ENCODE results near the gene SDHD. TPM values are rescaled to one million over a fixed set of nuclear protein-coding genes. Genes with fewer than 3 reads are reported as not detected.

SDHD gene
- total and polyA plus RNA-seq, 4 donors: 85.5 to 164 (median 104) TPM

GRCh38 chr11:112127056-112127455 lies 40.4 kb downstream of the SDHD start:
- H3K4me1 ChIP-seq (ENCODE audit: control insufficient read depth in 5 of 5, insufficient read depth in 5 of 5, low read length in 5 of 5): no peaks in the 10 kb centered on the region
- no peak overlapping the region for H3K27ac ChIP-seq (ENCODE audit: low read depth in 1 of 2, low read length in 1 of 2)
- no peak overlapping the region for H3K9ac ChIP-seq (ENCODE audit: insufficient read depth in 1 of 2, low read length in 2 of 2)
- no peaks in the 10 kb centered on the region for H3K9me3 ChIP-seq (ENCODE audit: control insufficient read depth in 4 of 4, insufficient read depth in 3 of 4, low read length in 3 of 4)
- no peak overlapping the region for H3K4me3 ChIP-seq
- H3K36me3 ChIP-seq (ENCODE audit: control insufficient read depth in 4 of 4, insufficient read depth in 4 of 4, low read length in 4 of 4): peaks cover 0 to 2% (median 0%) of the 10 kb centered on the region in 4 donors
- no peak for ATAC-seq (ENCODE audit: insufficient read depth, low FRiP score)
- 98 to 99% methylated on average over 2 of the region's 2 CpGs for WGBS, 2 donors
- no peak for DNase-seq
- no peaks in the 10 kb centered on the region for H3K27me3 ChIP-seq (ENCODE audit: control insufficient read depth in 3 of 3, insufficient read depth in 3 of 3, low read length in 2 of 3)
- TF ChIP-seq CTCF (IDR thresholded peaks at IDR 0.05; ENCODE audit: control extremely low read depth, extremely low read depth): no peak

GRCh38 chr11:112128483-112129121 lies 41.9 kb downstream of the SDHD start:
- TF ChIP-seq CTCF (IDR thresholded peaks at IDR 0.05; ENCODE audit: control extremely low read depth, extremely low read depth): no peak
- Histone ChIP-seq H3K4me3 (no peak overlapping the region), H3K36me3 (ENCODE audit: control insufficient read depth in 4 of 4, insufficient read depth in 4 of 4, low read length in 4 of 4) (peaks cover 0 to 2% (median 0%) of the 10 kb centered on the region in 4 donors), H3K4me1 (ENCODE audit: control insufficient read depth in 5 of 5, insufficient read depth in 5 of 5, low read length in 5 of 5) (no peaks in the 10 kb centered on the region), H3K27me3 (ENCODE audit: control insufficient read depth in 3 of 3, insufficient read depth in 3 of 3, low read length in 2 of 3) (no peaks in the 10 kb centered on the region), H3K9ac (ENCODE audit: insufficient read depth in 1 of 2, low read length in 2 of 2) (no peak overlapping the region), H3K9me3 (ENCODE audit: control insufficient read depth in 4 of 4, insufficient read depth in 3 of 4, low read length in 3 of 4) (no peaks in the 10 kb centered on the region), H3K27ac (ENCODE audit: low read depth in 1 of 2, low read length in 1 of 2) (no peak overlapping the region)
- WGBS, 2 donors: 49 to 64% methylated on average over 3 of the region's 3 CpGs
- ATAC-seq (ENCODE audit: insufficient read depth, low FRiP score) (no peak), DNase-seq (peak in 1 of 3 donors; percentile 6)

GRCh38 chr11:112129656-112130055 lies 43.0 kb downstream of the SDHD start:
- ATAC-seq (ENCODE audit: insufficient read depth, low FRiP score): peak; percentile 52
- 41 to 77% methylated on average over 5 of the region's 5 CpGs for WGBS, 2 donors
- TF ChIP-seq CTCF (IDR thresholded peaks at IDR 0.05; ENCODE audit: control extremely low read depth, extremely low read depth): no peak

GRCh38 chr11:112132737-112133136 lies 46.1 kb downstream of the SDHD start:
- Histone ChIP-seq H3K4me1 (ENCODE audit: control insufficient read depth in 5 of 5, insufficient read depth in 5 of 5, low read length in 5 of 5) (no peaks in the 10 kb centered on the region), H3K27ac (ENCODE audit: low read depth in 1 of 2, low read length in 1 of 2) (no peak overlapping the region), H3K27me3 (ENCODE audit: control insufficient read depth in 3 of 3, insufficient read depth in 3 of 3, low read length in 2 of 3) (no peaks in the 10 kb centered on the region), H3K4me3 (no peak overlapping the region), H3K9me3 (ENCODE audit: control insufficient read depth in 4 of 4, insufficient read depth in 3 of 4, low read length in 3 of 4) (no peaks in the 10 kb centered on the region), H3K36me3 (ENCODE audit: control insufficient read depth in 4 of 4, insufficient read depth in 4 of 4, low read length in 4 of 4) (peaks cover 0 to 2% (median 0%) of the 10 kb centered on the region in 4 donors), H3K9ac (ENCODE audit: insufficient read depth in 1 of 2, low read length in 2 of 2) (no peak overlapping the region)
- DNase-seq: no peak
- ATAC-seq (ENCODE audit: insufficient read depth, low FRiP score): no peak
- 42 to 67% methylated on average over 2 of the region's 2 CpGs for WGBS, 2 donors
- no peak for TF ChIP-seq CTCF (IDR thresholded peaks at IDR 0.05; ENCODE audit: control extremely low read depth, extremely low read depth)

More at GRCh38 chr11:112129656-112130055, 43.0 kb downstream of the SDHD start:
- Histone ChIP-seq H3K4me1 (ENCODE audit: control insufficient read depth in 5 of 5, insufficient read depth in 5 of 5, low read length in 5 of 5) (no peaks in the 10 kb centered on the region), H3K4me3 (no peak overlapping the region), H3K9me3 (ENCODE audit: control insufficient read depth in 4 of 4, insufficient read depth in 3 of 4, low read length in 3 of 4) (no peaks in the 10 kb centered on the region), H3K27ac (ENCODE audit: low read depth in 1 of 2, low read length in 1 of 2) (no peak overlapping the region), H3K27me3 (ENCODE audit: control insufficient read depth in 3 of 3, insufficient read depth in 3 of 3, low read length in 2 of 3) (no peaks in the 10 kb centered on the region), H3K9ac (ENCODE audit: insufficient read depth in 1 of 2, low read length in 2 of 2) (no peak overlapping the region), H3K36me3 (ENCODE audit: control insufficient read depth in 4 of 4, insufficient read depth in 4 of 4, low read length in 4 of 4) (peaks cover 0 to 2% (median 0%) of the 10 kb centered on the region in 4 donors)
- DNase-seq: peak in 2 of 3 donors; percentile 12

Measured in lung (tissue), 12 donors.